Erythroblast (primary cell): ENCODE data around the gene KRTAP16-1.
"Not testable (repeated sequence)": the region's sequence is repeated elsewhere in the genome, so short reads cannot be mapped to it uniquely, and the experiment has no call there.

ENCODE experiments used
- DNase-seq, 2 experiments: peaks; one replicate each; lab custom pipeline; 2025; lab: John Stamatoyannopoulos, UW
- GATA1 ChIP-seq: IDR thresholded peaks from 2 replicates; pipeline ENCODE4 v1.6.1; 2011; ENCODE audit warnings: low read depth, mild to moderate bottlenecking, control low read depth, low read length, moderate library complexity
- POLR2A ChIP-seq: IDR thresholded peaks from 2 replicates; pipeline ENCODE4 v1.6.1; 2011; ENCODE audit warnings: mild to moderate bottlenecking, low read length

KRTAP16-1 gene

GRCh38 chr17:41301204-41301790 lies 7.8 kb downstream of the KRTAP16-1 start:
- TF ChIP-seq POLR2A (no peak), GATA1 (no peak)

GRCh38 chr17:41298458-41299135 lies 10.5 kb downstream of the KRTAP16-1 start:
- no peak for DNase-seq
- TF ChIP-seq GATA1 = no peak
- TF ChIP-seq POLR2A = no peak

More at GRCh38 chr17:41301204-41301790, 7.8 kb downstream of the KRTAP16-1 start:
- no peak for DNase-seq

- TF ChIP-seq POLR2A (no peak), GATA1 (no peak)
- no peak for DNase-seq
These were observed 12.3 kb downstream of the KRTAP16-1 start for GRCh38 chr17:41296846-41297245.

GRCh38 chr17:41294016-41294415 lies 15.1 kb downstream of the KRTAP16-1 start:
- no peak for TF ChIP-seq GATA1
- no peak for TF ChIP-seq POLR2A
- no peak for DNase-seq

- no peak for DNase-seq
- TF ChIP-seq POLR2A (no peak), GATA1 (no peak)
These were observed 22.1 kb downstream of the KRTAP16-1 start for GRCh38 chr17:41287050-41287449.

GRCh38 chr17:41284546-41284945 lies 24.6 kb downstream of the KRTAP16-1 start:
- DNase-seq = no peak
- no peak for TF ChIP-seq POLR2A
- no peak for TF ChIP-seq GATA1

- TF ChIP-seq POLR2A (no peak), GATA1 (no peak)
- DNase-seq = no peak
These were observed 25.1 kb downstream of the KRTAP16-1 start for GRCh38 chr17:41284043-41284442.

GRCh38 chr17:41278176-41278955 lies 30.7 kb downstream of the KRTAP16-1 start:
- no peak for DNase-seq
- no peak for TF ChIP-seq GATA1

GRCh38 chr17:41275648-41276190 lies 33.4 kb downstream of the KRTAP16-1 start, which contains the start of gene KRTAP9-7:
KRTAP9-7 (plus strand) TSS chr17:41275698; CDS start chr17:41275698, 0 bp downstream.
- DNase-seq = not testable (repeated sequence)

- DNase-seq = no peak
- TF ChIP-seq POLR2A = no peak
- no peak for TF ChIP-seq GATA1
These were observed 37.3 kb downstream of the KRTAP16-1 start for GRCh38 chr17:41271858-41272257.

GRCh38 chr17:41271323-41271722 lies 37.8 kb downstream of the KRTAP16-1 start:
- DNase-seq = not testable (repeated sequence)

- no peak for TF ChIP-seq POLR2A
- no peak for TF ChIP-seq GATA1
- no peak for DNase-seq
These were observed 41.4 kb downstream of the KRTAP16-1 start for GRCh38 chr17:41267711-41268110.

- no peak for TF ChIP-seq POLR2A
- no peak for TF ChIP-seq GATA1
These were observed 44.0 kb downstream of the KRTAP16-1 start, which contains the start of gene KRTAP9-6 for GRCh38 chr17:41265078-41265477. KRTAP9-6 (plus strand) TSS chr17:41265378; CDS start chr17:41265378, 0 bp downstream.

GRCh38 chr17:41264599-41264998 lies 44.5 kb downstream of the KRTAP16-1 start:
- no peak for TF ChIP-seq GATA1
- no peak for TF ChIP-seq POLR2A
- DNase-seq = no peak

More at GRCh38 chr17:41265078-41265477, 44.0 kb downstream of the KRTAP16-1 start, which contains the start of gene KRTAP9-6:
- DNase-seq = no peak
